GM12875 (cell line): Measurements from ENCODE around the gene HSPH1.

Experiments used
- H3K4me3 ChIP-seq: one replicate; pipeline ENCODE4 v1.5.1; 2011; ENCODE audit warnings: low read depth, low read length, control low read depth
- CTCF ChIP-seq: IDR thresholded peaks from 2 replicates; pipeline ENCODE4 v1.5.1; 2011; ENCODE audit warnings: low read depth, mild to moderate bottlenecking, control low read depth, inconsistent platforms, low read length, moderate library complexity, borderline replicate concordance; ENCODE audit not compliant: insufficient read depth

The HSPH1 gene

DNA sequence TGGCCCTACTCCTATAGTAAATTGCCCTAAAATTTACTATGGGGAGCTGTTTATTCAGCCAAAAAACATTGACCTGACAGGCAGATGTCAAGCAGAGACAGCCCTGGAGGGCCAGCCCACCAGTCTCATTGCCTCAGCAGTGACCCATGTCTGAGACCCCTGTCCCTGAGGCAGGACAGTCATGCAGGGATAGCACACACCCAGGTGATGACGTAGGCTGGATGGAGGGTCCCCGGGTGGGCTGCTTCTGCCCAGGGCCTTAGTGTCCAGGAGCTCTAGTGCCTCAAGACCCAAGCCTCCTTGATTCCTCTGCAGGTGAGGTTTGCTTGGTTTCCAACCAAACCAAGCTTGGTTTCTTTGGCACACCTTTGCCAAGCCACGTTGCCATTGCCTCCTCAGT is 72.1 kb downstream of the HSPH1 start:
- no peak for TF ChIP-seq CTCF
- no peak overlapping the region for H3K4me3 ChIP-seq

DNA sequence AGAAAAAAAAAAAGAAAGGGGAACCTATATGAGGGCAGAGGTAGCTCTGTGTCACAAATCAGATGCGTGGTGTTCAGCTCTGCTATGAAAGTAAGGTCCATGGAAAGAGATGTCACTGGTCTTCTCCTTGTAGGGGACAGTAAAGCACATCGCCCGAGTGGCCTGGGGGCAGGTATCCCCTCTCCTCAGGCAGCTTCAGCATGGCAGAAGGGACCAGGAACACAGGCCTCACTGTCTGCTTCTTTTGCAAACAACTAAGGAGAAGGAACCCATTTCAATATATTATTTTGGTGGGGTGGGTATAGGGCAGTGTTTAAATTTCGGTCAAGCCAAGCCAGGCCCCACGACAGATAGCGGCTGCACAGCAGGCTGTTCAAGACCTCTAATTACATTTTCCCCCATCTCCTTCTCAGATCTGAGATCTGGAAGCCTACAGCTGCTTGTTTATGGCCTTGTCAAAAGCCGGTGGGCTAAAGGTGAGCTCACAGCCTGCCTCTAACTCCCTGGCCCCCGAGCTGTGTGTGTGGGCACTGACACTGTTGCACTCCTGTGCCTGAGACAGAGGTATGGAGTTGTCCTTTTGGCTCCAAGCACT is 72.8 kb downstream of the HSPH1 start:
- H3K4me3 ChIP-seq: no peak overlapping the region
- TF ChIP-seq CTCF: no peak
